HCT116 (cell line): ENCODE data around the gene PDLIM4. TPM values are rescaled to one million over a fixed set of nuclear protein-coding genes. Genes with fewer than 3 reads are reported as not detected.

ENCODE experiments used
- ATAC-seq: fragments of 200-7000 bp; cut with Tn5 transposase; 2 replicates; pipeline ENCODE4 v1.9.1; 2020; ENCODE audit warnings: mild to moderate bottlenecking, moderate library complexity
- BruUV-seq: library from RNA; stranded (reverse); fragments of 400-500 nt; replicated peaks from 2 replicates; lab custom pipeline; 2021; lab: Mats Ljungman, UMichigan
- CTCF ChIA-PET: fragments of 300-600 bp; sonication (Branson Sonifier 250); formaldehyde crosslinking; loops from one replicate; lab custom pipeline; 2021; ENCODE audit warnings: antibody characterized with exemption; lab: Charles Lee
- POLR2A ChIA-PET: fragments of 300-600, 350-600 bp; sonication (Branson Sonifier 250); formaldehyde crosslinking; loops from one replicate; lab custom pipeline; 2021; ENCODE audit warnings: antibody characterized with exemption; lab: Charles Lee
- RAD21 ChIA-PET, 2 experiments: fragments of 300-600 bp; sonication (Branson Sonifier 250); formaldehyde crosslinking; loops; one replicate each; lab custom pipeline; 2023; ENCODE audit warnings: low total read pairs in 2 of 2; ENCODE audit not compliant: uncharacterized antibody in 2 of 2, unreplicated experiment in 2 of 2, low non-redundant PET in 1 of 2; lab: Charles Lee
- DNase-seq: peaks from one replicate; pipeline ENCODE4 v3.0.0-alpha.2; 2010; ENCODE audit warnings: low read depth, low spot score
- H2AFZ ChIP-seq: fragments of 200-600 bp; shearing (Covaris generic), sonication (generic); 2 replicates; pipeline ENCODE4 v1.6.1; 2017; ENCODE audit warnings: low read depth, mixed run types, mixed read lengths, antibody characterized with exemption, low read length; ENCODE audit not compliant: poor library complexity, severe bottlenecking
- H3K27ac ChIP-seq: 2 replicates; pipeline ENCODE4 v1.5.1; 2012; ENCODE audit warnings: low read depth, low read length
- H3K27me3 ChIP-seq: fragments of 200-600 bp; sonication (generic); 2 replicates; pipeline ENCODE4 v1.6.1; 2016; ENCODE audit warnings: mixed run types, low read length, mixed read lengths; ENCODE audit not compliant: insufficient read depth
- H3K36me3 ChIP-seq, 2 experiments: fragments of 200-500 bp in 1 of 2; fragments of 200-600 bp in 1 of 2; sonication (Bioruptor generic) in 1 of 2; sonication (generic) in 1 of 2; 2 replicates each; pipeline versions ENCODE4 v1.5.1 to v1.6.1; 2014 to 2016; ENCODE audit warnings: low read length in 2 of 2, inconsistent platforms in 1 of 2, mixed read lengths in 1 of 2, mixed run types in 1 of 2; ENCODE audit not compliant: insufficient read depth in 2 of 2, control insufficient read depth in 1 of 2
- H3K4me1 ChIP-seq, 2 experiments: fragments of 200-600 bp in 1 of 2; sonication (generic) in 1 of 2; 2 replicates each; pipeline versions ENCODE4 v1.5.1 to v1.6.1; 2012 to 2017; ENCODE audit warnings: low read length in 2 of 2, inconsistent platforms in 1 of 2, mild to moderate bottlenecking in 1 of 2, mixed read lengths in 1 of 2, mixed run types in 1 of 2, moderate library complexity in 1 of 2; ENCODE audit not compliant: insufficient read depth in 2 of 2, control insufficient read depth in 1 of 2
- H3K4me2 ChIP-seq: fragments of 200-600 bp; sonication (generic); 2 replicates; pipeline ENCODE4 v1.6.1; 2017; ENCODE audit warnings: mixed run types, low read length, mixed read lengths
- H3K4me3 ChIP-seq, 2 experiments: fragments of 200-600 bp in 1 of 2; sonication (generic) in 1 of 2; replicated peaks in 1 of 2; 2 replicates each; pipeline ENCODE4 v1.5.1; 2011 to 2016; ENCODE audit warnings: low read length in 2 of 2, control low read depth in 1 of 2, low read depth in 1 of 2, mild to moderate bottlenecking in 1 of 2, mixed read lengths in 1 of 2, mixed run types in 1 of 2
- H3K79me2 ChIP-seq: fragments of 200-600 bp; sonication (generic); 2 replicates; pipeline ENCODE4 v1.6.1; 2017; ENCODE audit warnings: mild to moderate bottlenecking, mixed run types, low read length, moderate library complexity, mixed read lengths; ENCODE audit not compliant: insufficient read depth
- H3K9ac ChIP-seq: fragments of 200-600 bp; sonication (generic); 2 replicates; pipeline ENCODE4 v1.6.1; 2016; ENCODE audit warnings: low read length, mixed read lengths
- H3K9me2 ChIP-seq: fragments of 200-600 bp; sonication (generic), shearing (Covaris generic); 2 replicates; pipeline ENCODE4 v1.6.1; 2017; ENCODE audit warnings: mixed run types, mild to moderate bottlenecking, moderate library complexity; ENCODE audit not compliant: insufficient read depth
- H3K9me3 ChIP-seq, 2 experiments: fragments of 200-500 bp in 1 of 2; fragments of 200-600 bp in 1 of 2; sonication (Bioruptor generic) in 1 of 2; sonication (generic) in 1 of 2; 2 replicates each; pipeline ENCODE4 v1.6.1; 2014 to 2017; ENCODE audit warnings: low read length in 2 of 2, mixed read lengths in 2 of 2, inconsistent platforms in 1 of 2, low read depth in 1 of 2, mild to moderate bottlenecking in 1 of 2, mixed run types in 1 of 2, moderate library complexity in 1 of 2; ENCODE audit not compliant: control insufficient read depth in 1 of 2, insufficient read depth in 1 of 2
- H4K20me1 ChIP-seq: fragments of 200-600 bp; sonication (generic), shearing (Covaris generic); 2 replicates; pipeline ENCODE4 v1.6.1; 2017; ENCODE audit warnings: mixed run types, mild to moderate bottlenecking, moderate library complexity; ENCODE audit not compliant: insufficient read depth
- CEBPB ChIP-seq: IDR thresholded peaks from 2 replicates; pipeline ENCODE4 v1.6.1; 2012; ENCODE audit warnings: low read depth
- CTCF ChIP-seq, 3 experiments: fragments of 200-600 bp in 1 of 3; sonication (generic) in 1 of 3; IDR thresholded peaks in 2 of 3; conservative IDR thresholded peaks in 1 of 3; 2 replicates each; pipeline ENCODE4 v1.5.1; 2012 to 2017; ENCODE audit warnings: low read depth in 2 of 3, low read length in 2 of 3, antibody characterized with exemption in 1 of 3, borderline replicate concordance in 1 of 3, control low read depth in 1 of 3, mild to moderate bottlenecking in 1 of 3, mixed read lengths in 1 of 3, mixed run types in 1 of 3, moderate library complexity in 1 of 3; ENCODE audit not compliant: insufficient read depth in 1 of 3
- EZH2phosphoT487 ChIP-seq: fragments of 200-600 bp; IDR thresholded peaks from 2 replicates; pipeline ENCODE4 v1.6.1; 2018; ENCODE audit warnings: antibody characterized with exemption, borderline replicate concordance
- MAX ChIP-seq: IDR thresholded peaks from 2 replicates; pipeline ENCODE4 v1.6.1; 2012
- SIN3A ChIP-seq: IDR thresholded peaks from 2 replicates; pipeline ENCODE4 v1.6.1; 2012; ENCODE audit warnings: low read depth
- SP1 ChIP-seq: IDR thresholded peaks from 2 replicates; pipeline ENCODE4 v1.6.1; 2012; ENCODE audit warnings: low read depth
- TCF7L2 ChIP-seq: IDR thresholded peaks from 2 replicates; pipeline ENCODE4 v1.7.0; 2011; ENCODE audit warnings: borderline replicate concordance, inconsistent platforms; ENCODE audit not compliant: insufficient read depth, insufficient read length; ENCODE audit errors: extremely low read depth
- ZFX ChIP-seq: fragments of 450-650 bp; IDR thresholded peaks from 2 replicates; pipeline ENCODE4 v1.6.1; 2017
- intact Hi-C: fragments of 100-400 bp; cut with micrococcal nuclease; formaldehyde crosslinking; loops from 2 replicates; pipeline ENCODE4 v1.10.0; 2022
- total RNA-seq: library from RNA; stranded (reverse); gene quantifications from one replicate; pipeline ENCODE4 v1.2.1, GENCODE V29; 2021; ENCODE audit not compliant: unreplicated experiment
- TF ChIP-seq, protein P1 (sequence below): IDR thresholded peaks from 2 replicates; pipeline ENCODE4 v1.6.1; 2012

The PDLIM4 gene
- total RNA-seq, 1 experiment from 2014 or later = not detected

DNA sequence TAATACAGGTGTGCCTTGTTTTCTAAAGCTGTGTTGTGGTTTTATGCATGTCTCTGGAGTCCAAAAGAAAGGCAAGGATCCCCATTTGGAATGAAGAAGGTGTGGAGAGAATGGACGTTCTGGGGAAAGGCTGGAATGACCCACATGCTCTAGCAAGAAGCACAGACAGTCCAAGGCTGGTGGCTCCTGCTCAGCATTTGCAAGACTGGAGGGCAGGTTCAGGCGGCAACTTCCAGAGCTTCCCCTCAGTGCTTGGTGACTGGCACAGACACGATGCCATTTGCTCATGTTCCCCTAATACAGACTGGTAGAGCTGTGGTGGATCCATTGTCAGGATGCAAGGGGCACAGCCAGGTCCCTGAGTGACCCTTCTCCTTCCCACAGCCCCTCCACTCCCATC is 44.9 kb downstream of the PDLIM4 start:
- CTCF ChIA-PET = interaction anchor here (2.1 kb wide), 1 partner anchor 9 kb away, joined by 4 read pairs; no protein-coding TSS in a partner anchor
- H3K9me2 ChIP-seq = no peaks in the 10 kb centered on the region

More for the DNA sequence above, 44.9 kb downstream of the PDLIM4 start:
- DNase-seq = no peak
- ATAC-seq = no peak
- Histone ChIP-seq H3K36me3 (no peaks in the 10 kb centered on the region), H3K27me3 (no peaks in the 10 kb centered on the region), H3K4me1 (no peaks in the 10 kb centered on the region), H3K9me3 (no peaks in the 10 kb centered on the region), H3K4me3 (no peak overlapping the region)
- intact Hi-C loops = no loop called here
- POLR2A ChIA-PET = interaction anchor here (0.5 kb wide), 1 partner anchor 37 kb away, joined by 4 read pairs; no protein-coding TSS in a partner anchor
- TF ChIP-seq SP1 = no peak
- TF ChIP-seq CTCF (IDR thresholded peaks at IDR 0.05 in 2 of 3, conservative IDR thresholded peaks at IDR 0.05 in 1 of 3; ENCODE audit: borderline replicate concordance in 1 of 3, insufficient read depth in 1 of 3, low read depth in 2 of 3, low read length in 2 of 3) = no peak
- no peak for TF ChIP-seq CEBPB
- TF ChIP-seq, protein P1, sequence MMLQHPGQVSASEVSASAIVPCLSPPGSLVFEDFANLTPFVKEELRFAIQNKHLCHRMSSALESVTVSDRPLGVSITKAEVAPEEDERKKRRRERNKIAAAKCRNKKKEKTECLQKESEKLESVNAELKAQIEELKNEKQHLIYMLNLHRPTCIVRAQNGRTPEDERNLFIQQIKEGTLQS = no peak
- TF ChIP-seq MAX = no peak
- no peak for TF ChIP-seq TCF7L2
- no peak for TF ChIP-seq EZH2phosphoT487
- no peak for TF ChIP-seq ZFX
- no peak for TF ChIP-seq SIN3A
- TF ChIP-seq, all 23 proteins: peak for 0
- no peak overlapping the region for H3K4me2 ChIP-seq
- no peaks in the 10 kb centered on the region for H4K20me1 ChIP-seq
- BruUV-seq = no TSS peak
- no peaks in the 10 kb centered on the region for H3K79me2 ChIP-seq
- H3K27ac ChIP-seq = no peak overlapping the region
- RAD21 ChIA-PET = no interaction called here
- no peak overlapping the region for H3K9ac ChIP-seq
- no peak overlapping the region for H2AFZ ChIP-seq
